DND-41 (cell line): Measurements from ENCODE around the gene CCR4.

Experiments
- ATAC-seq: fragments of 200-7000 bp; cut with Tn5 transposase; 3 replicates; pipeline ENCODE4 v1.9.1; 2021; ENCODE audit warnings: low read depth; ENCODE audit not compliant: insufficient read depth
- DNase-seq: peaks from one replicate; pipeline ENCODE4 v3.0.0-alpha.2; 2020
- H2AFZ ChIP-seq: 2 replicates; pipeline ENCODE4 v1.6.0; 2012; ENCODE audit warnings: low read depth, low read length
- H3K27ac ChIP-seq: 2 replicates; pipeline ENCODE4 v1.5.1; 2012; ENCODE audit warnings: low read length, inconsistent platforms
- H3K27me3 ChIP-seq: fragments of 200-600 bp; sonication (generic); 2 replicates; pipeline ENCODE4 v1.6.0; 2012; ENCODE audit warnings: low read length, mild to moderate bottlenecking, inconsistent platforms; ENCODE audit not compliant: insufficient read depth, poor library complexity
- H3K36me3 ChIP-seq: 2 replicates; pipeline ENCODE4 v1.5.1; 2012; ENCODE audit warnings: low read length, inconsistent platforms; ENCODE audit not compliant: insufficient read depth
- H3K4me1 ChIP-seq: 2 replicates; pipeline ENCODE4 v1.5.1; 2012; ENCODE audit warnings: mild to moderate bottlenecking, low read length; ENCODE audit not compliant: insufficient read depth
- H3K4me2 ChIP-seq: 2 replicates; pipeline ENCODE4 v1.6.0; 2012; ENCODE audit warnings: mild to moderate bottlenecking, moderate library complexity, low read length, inconsistent platforms; ENCODE audit not compliant: insufficient read depth
- H3K4me3 ChIP-seq, 2 experiments: fragments of 200-600 bp in 1 of 2; shearing (Covaris generic) in 1 of 2; 2 replicates each; pipeline ENCODE4 v1.5.1; 2012 to 2016; ENCODE audit warnings: inconsistent platforms in 2 of 2, low read length in 2 of 2, mild to moderate bottlenecking in 2 of 2, low read depth in 1 of 2, moderate library complexity in 1 of 2
- H3K79me2 ChIP-seq: 2 replicates; pipeline ENCODE4 v1.6.0; 2012; ENCODE audit warnings: low read length, inconsistent platforms; ENCODE audit not compliant: insufficient read depth
- H3K9ac ChIP-seq: 2 replicates; pipeline ENCODE4 v1.6.0; 2012; ENCODE audit warnings: low read depth, mild to moderate bottlenecking, inconsistent platforms, low read length, moderate library complexity
- H3K9me3 ChIP-seq: 2 replicates; pipeline ENCODE4 v1.5.1; 2012; ENCODE audit warnings: low read length, moderate library complexity, mild to moderate bottlenecking, inconsistent platforms; ENCODE audit not compliant: insufficient read depth, severe bottlenecking
- H4K20me1 ChIP-seq: 2 replicates; pipeline ENCODE4 v1.6.0; 2012; ENCODE audit warnings: low read length; ENCODE audit not compliant: insufficient read depth
- EZH2 ChIP-seq: IDR thresholded peaks from 3 replicates; pipeline ENCODE4 v1.6.1; 2012; ENCODE audit warnings: borderline replicate concordance, low read depth, mild to moderate bottlenecking, moderate library complexity, low read length, inconsistent platforms; ENCODE audit not compliant: severe bottlenecking
- TF ChIP-seq, protein P1 (sequence below): IDR thresholded peaks from 2 replicates; pipeline ENCODE4 v1.5.1; 2012; ENCODE audit warnings: borderline replicate concordance, low read length, moderate library complexity, mild to moderate bottlenecking; ENCODE audit not compliant: poor library complexity, severe bottlenecking; ENCODE audit errors: extremely low read depth

The CCR4 gene

GRCh38 chr3:32990116-32990515, 38.7 kb downstream of the CCR4 start:
- no peaks in the 10 kb centered on the region for H3K36me3 ChIP-seq
- no peak overlapping the region for H3K4me2 ChIP-seq
- H3K4me1 ChIP-seq, result no peaks in the 10 kb centered on the region
- no peak overlapping the region for H2AFZ ChIP-seq
- TF ChIP-seq, protein P1, sequence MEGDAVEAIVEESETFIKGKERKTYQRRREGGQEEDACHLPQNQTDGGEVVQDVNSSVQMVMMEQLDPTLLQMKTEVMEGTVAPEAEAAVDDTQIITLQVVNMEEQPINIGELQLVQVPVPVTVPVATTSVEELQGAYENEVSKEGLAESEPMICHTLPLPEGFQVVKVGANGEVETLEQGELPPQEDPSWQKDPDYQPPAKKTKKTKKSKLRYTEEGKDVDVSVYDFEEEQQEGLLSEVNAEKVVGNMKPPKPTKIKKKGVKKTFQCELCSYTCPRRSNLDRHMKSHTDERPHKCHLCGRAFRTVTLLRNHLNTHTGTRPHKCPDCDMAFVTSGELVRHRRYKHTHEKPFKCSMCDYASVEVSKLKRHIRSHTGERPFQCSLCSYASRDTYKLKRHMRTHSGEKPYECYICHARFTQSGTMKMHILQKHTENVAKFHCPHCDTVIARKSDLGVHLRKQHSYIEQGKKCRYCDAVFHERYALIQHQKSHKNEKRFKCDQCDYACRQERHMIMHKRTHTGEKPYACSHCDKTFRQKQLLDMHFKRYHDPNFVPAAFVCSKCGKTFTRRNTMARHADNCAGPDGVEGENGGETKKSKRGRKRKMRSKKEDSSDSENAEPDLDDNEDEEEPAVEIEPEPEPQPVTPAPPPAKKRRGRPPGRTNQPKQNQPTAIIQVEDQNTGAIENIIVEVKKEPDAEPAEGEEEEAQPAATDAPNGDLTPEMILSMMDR, result no peak
- no peak for TF ChIP-seq EZH2
- H4K20me1 ChIP-seq, result no peaks in the 10 kb centered on the region
- no peak for ATAC-seq
- H3K27ac ChIP-seq, result no peak overlapping the region
- no peaks in the 10 kb centered on the region for H3K9me3 ChIP-seq
- no peak overlapping the region for H3K4me3 ChIP-seq
- no peak for DNase-seq
- no peak overlapping the region for H3K9ac ChIP-seq
- H3K79me2 ChIP-seq, result no peaks in the 10 kb centered on the region
- no peaks in the 10 kb centered on the region for H3K27me3 ChIP-seq

DNA sequence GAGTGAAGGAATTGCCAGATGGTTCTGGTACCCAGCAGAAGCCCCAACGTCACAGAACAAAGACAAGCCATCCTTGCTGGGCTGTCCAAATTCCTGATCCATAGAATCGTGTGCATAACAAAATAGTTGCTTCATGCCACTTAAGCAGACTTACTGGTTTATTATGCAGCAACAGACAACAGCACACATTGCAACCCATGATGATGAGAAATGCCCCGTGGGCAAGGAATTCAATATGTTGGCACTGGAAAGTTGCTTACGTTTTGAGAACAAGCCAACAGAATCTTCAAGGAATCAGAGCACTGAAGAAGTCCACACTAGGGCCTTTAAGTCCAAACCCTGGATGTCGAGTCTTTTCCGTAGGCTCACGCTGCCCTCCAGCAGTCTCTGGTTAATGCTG, 40.3 kb downstream of the CCR4 start:
- Histone ChIP-seq H3K9me3 (no peaks in the 10 kb centered on the region), H3K36me3 (peaks cover 6% of the 10 kb centered on the region; the same call in 1 of the 2 replicates), H3K4me2 (no peak overlapping the region), H4K20me1 (no peaks in the 10 kb centered on the region), H3K79me2 (no peaks in the 10 kb centered on the region), H3K4me3 (no peak overlapping the region), H3K9ac (no peak overlapping the region), H3K27me3 (no peaks in the 10 kb centered on the region), H3K27ac (no peak overlapping the region), H3K4me1 (no peaks in the 10 kb centered on the region), H2AFZ (no peak overlapping the region)
- DNase-seq (no peak), ATAC-seq (no peak)
- TF ChIP-seq, protein P1, result no peak
- no peak for TF ChIP-seq EZH2

GRCh38 chr3:32992310-32992686, 40.9 kb downstream of the CCR4 start:
- no peak for ATAC-seq
- H3K4me2 ChIP-seq, result no peak overlapping the region
- no peaks in the 10 kb centered on the region for H3K79me2 ChIP-seq
- no peak for DNase-seq
- H3K27me3 ChIP-seq, result no peaks in the 10 kb centered on the region
- H2AFZ ChIP-seq, result no peak overlapping the region
- no peaks in the 10 kb centered on the region for H4K20me1 ChIP-seq
- no peak overlapping the region for H3K27ac ChIP-seq
- H3K9me3 ChIP-seq, result no peaks in the 10 kb centered on the region
- H3K9ac ChIP-seq, result no peak overlapping the region
- no peak for TF ChIP-seq EZH2
- TF ChIP-seq, protein P1, result no peak
- H3K36me3 ChIP-seq, result peaks cover 12% of the 10 kb centered on the region; the same call in 1 of the 2 replicates
- no peaks in the 10 kb centered on the region for H3K4me1 ChIP-seq
- no peak overlapping the region for H3K4me3 ChIP-seq

DNA sequence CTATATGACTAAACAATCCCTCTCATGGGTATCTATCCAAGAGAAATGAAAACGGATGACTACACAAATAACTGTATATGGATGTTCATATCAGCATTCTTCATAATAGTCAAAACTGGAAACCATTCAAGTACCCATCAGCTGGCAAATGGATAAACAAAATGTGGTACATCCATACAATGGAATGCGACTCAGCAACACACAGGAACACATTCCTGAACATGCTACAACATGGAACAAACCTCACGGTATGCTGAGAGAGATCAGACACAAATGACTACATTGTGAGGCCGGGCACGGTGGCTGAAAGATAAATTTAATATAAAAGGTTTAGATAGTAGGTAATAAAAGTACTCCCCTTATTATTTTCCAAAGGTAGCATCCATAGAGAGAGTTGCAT, 42.6 kb downstream of the CCR4 start:
- Histone ChIP-seq H2AFZ (no peak overlapping the region), H3K4me2 (no peak overlapping the region), H4K20me1 (no peaks in the 10 kb centered on the region), H3K4me1 (no peaks in the 10 kb centered on the region), H3K27ac (no peak overlapping the region), H3K27me3 (no peaks in the 10 kb centered on the region), H3K79me2 (no peaks in the 10 kb centered on the region), H3K36me3 (peaks cover 12% of the 10 kb centered on the region; the same call in 1 of the 2 replicates), H3K9ac (no peak overlapping the region), H3K9me3 (no peaks in the 10 kb centered on the region), H3K4me3 (no peak overlapping the region)
- no peak for DNase-seq
- TF ChIP-seq EZH2, result no peak
- TF ChIP-seq, protein P1, result no peak
- ATAC-seq, result no peak
